NCI-H69 (cell line): ENCODE data around the gene CCDC28A.

Experiments
- DNase-seq: peaks from one replicate; lab custom pipeline; 2025; lab: John Stamatoyannopoulos, UW

Gene CCDC28A

DNA sequence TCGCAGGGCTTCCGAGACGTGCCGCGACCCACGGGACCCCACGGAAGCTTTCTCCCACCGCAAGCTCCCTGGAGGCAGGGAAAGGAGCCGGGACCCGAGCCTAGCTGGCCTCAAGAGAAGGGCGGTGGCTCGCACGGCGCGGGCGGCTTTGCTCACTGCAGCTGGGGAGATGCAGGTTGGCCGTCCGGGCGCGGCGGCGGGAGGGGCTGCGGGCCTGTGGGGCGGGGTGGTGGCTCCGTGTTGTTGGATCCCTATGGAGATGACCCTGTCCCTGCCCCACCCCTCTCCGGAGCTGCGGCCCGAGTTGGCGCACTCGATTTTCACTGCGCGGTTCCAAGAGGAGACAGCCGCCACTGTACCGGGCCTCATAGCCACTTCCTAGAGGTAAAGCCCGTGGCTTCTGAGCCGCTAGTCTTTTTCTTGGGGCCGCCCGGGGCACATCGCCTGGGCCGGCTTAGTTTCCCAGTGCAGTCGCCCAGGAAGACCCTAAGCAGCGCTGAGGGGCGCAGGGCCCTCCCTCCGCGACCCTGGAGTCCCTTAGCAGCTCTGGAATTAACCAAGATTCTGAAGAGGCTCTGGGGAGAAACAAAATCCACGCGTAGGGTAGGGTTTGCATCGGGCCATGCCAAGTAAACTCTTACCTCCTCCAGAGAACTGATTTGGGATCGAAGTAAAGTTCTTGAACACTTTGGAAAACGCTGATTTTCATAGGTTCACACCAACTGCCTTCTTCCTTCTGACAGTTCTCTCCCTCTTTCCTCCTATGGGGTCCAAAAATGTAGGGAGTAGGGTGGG, 22.4 kb downstream of the CCDC28A start, which contains the start of gene ECT2L:
Gene ECT2L (plus strand): TSS at position 279 of the 795 bp plus-strand sequence. CDS start 17,188 bp downstream, outside the sequence.
- peak; percentile 97 for DNase-seq

DNA sequence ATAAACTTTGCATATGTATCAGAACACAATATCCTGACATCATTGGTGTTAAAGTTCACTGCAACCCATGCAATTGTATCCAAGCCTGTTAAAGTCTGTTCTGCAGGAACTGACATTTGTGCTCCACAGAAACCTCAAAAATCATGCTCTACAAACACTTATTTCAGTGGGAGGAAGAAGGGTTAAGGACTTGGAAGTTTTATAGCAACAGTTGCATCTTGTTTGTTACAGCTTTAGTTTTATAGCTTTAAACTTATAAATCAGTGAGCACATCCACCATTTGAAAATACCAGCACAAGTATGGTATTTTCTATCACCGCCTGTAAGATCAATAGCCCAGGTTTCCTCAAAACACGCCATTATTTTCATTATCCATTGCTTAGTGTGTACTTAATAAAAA, 23.2 kb downstream of the CCDC28A start:
- peak; percentile 42 for DNase-seq

DNA sequence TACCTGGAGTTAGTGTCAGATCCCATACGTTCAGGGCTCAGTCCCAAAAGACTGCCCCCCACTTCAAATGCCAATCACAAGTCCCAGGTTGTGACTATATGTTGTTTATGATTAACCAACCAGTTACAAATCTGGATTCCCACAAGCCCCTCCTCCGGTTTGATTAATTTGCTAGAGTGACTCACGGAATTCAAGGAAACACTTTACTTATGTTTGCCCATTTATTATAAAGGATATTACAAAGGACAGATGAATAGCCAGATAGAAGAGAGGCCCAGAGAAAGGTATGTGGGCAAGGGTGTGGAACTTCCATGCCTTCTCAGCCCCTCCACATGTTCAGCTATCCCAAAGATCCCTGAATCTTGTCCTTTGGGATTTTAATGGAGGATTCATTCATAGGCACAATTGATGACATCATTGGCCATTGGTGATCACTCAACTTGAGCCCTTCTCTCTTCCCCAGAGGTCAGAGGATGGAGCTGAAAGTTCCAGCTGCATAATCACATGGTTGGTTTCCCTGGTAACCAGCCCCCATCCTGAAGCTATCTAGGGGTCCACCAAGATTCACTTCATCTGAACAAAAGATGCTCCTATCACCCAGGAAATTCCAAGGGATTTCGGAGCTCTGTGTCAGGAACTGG, 24.4 kb downstream of the CCDC28A start:
- DNase-seq: peak; percentile 57

DNA sequence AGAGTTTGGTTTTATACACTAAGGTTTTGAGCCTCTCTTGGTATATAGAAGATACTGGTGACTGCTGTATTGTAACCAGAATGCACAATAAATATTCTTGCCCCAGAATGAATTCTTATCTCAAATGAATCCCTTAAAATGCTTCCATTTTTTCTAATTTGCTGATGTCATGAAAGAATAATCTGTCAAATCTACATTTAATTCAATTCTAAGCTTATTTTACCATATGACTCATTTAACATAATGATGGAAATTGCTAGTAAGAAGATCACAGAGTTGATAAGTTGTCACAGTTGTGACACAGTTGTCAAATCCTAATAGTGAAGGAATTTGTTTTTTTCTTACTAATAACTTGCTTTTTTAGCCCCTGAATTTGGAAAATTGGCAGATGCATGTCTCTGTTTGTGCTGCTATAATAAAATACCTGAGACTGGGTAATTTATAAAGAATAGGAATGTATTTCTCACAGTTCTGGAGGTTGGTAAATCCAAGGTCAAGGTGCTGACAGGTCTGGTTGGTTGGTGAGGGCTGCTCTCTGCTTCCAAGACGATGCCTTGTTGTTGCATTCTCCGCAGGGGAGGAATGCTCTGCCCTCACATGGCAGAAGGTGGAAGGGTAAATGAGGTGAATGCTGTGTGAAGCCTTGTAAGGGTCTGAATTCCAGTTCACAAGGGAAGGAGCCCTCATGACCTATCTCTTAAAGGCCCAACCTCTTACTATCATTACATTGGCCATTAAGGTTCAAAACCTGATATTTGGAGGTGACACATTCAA, 27.0 kb downstream of the CCDC28A start:
- DNase-seq: peak; percentile 93

DNA sequence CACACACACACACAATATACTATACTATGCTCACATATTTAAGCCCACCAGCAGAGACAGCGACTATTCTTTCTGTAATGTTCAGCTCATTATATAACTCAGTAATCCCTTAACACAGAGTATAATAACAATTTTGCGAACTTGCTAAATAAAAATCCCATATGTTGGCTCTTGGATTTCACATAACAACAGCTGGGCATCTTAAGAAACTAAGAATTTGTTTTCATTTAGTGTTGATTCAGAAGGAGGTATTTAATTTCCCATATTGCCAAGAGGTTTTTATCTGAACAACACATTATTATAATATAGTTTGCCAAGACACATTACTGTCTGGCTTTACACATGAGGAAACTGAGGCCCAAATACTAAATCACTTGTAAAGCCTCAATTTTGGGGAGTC, 29.8 kb downstream of the CCDC28A start:
- DNase-seq: no peak

DNA sequence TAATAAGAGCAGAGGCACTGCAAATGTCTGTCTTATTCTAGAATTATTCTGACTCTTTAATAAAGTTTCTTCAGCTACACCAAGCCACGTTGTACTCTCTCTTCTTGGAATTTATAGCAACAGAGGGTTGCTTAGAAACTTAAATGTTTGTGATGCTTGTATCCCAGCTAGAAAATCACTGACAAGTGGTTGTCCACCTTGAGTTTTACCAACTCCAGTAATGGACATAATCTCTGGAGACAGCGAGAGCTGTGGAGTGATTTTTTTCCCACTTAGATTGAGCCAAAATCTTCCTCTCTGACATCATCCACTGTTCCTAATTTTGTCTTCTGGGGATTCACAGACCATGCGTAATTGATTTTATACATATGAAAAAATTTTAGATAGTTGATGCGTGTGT, 30.3 kb downstream of the CCDC28A start:
- no peak for DNase-seq

DNA sequence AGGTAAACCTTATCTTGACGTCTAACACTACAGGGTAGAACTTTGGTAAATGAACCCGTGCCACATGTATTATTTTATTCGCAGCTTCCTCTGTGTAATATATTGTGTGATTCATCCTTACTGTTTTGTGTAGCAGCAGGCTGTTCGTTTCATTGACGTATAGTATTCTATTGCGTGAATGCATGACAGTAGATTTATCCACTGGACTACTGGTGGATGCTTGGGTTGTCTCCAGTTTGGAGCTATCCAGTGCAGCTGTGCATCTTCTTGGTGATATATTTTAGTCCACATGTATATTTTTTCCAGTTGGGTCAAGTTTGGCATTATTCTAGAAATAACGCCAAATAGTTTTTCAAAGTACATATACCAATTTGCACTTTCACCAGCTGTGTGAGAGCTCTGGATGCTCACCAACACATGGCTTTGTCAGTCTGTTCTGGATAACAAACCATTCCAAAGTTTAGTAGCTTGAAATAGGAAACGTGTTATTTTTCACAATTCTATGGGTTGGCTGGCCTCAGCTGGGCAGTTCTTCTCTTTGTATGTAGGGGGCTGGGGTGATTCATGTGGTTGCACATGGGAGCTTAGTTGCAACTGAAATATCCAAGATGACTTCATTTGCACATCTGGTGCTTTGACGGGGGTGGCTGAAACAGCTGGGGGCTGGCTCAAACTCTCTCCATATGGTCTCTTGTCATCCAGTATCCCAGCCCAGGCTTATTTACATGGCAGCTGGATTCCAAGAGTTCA, 31.6 kb downstream of the CCDC28A start:
- DNase-seq: peak; percentile 79

DNA sequence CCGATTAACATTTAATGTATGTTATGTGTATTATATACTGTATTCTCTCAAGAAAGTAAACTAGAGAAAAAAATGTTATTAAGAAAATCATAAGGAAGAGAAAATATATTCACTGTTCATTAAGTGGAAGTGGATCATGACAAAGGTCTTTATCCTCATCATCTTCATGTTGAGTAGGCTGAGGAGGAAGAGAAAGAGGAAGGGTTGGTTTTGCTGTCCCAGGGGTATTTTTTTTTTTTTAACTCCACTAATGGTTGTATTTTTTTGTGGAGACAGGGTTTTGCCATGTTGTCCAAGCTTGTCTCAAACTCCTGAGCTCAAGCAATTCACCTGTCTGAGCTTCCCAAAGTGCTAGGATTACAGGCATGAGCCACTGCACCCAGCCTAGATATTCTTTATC, 33.3 kb downstream of the CCDC28A start:
- no peak for DNase-seq

DNA sequence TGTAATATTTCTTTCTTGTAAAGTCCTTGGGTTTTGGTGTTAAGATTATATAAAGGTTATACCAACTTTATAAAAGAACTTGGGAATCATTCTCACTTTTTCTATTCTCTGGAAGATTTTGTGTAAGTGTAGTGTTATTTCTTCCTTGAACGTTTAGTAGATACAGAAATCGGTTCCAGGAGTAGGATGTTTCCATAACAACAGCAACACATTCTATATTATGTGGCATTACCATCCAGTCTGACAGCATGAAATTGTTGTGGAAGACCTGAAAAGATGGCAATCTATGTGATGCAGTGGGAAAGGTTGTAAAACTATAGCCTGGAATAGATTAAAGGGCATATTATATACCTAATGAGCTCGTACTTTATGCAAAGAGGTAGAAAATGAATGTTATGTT, 36.1 kb downstream of the CCDC28A start:
- no peak for DNase-seq

DNA sequence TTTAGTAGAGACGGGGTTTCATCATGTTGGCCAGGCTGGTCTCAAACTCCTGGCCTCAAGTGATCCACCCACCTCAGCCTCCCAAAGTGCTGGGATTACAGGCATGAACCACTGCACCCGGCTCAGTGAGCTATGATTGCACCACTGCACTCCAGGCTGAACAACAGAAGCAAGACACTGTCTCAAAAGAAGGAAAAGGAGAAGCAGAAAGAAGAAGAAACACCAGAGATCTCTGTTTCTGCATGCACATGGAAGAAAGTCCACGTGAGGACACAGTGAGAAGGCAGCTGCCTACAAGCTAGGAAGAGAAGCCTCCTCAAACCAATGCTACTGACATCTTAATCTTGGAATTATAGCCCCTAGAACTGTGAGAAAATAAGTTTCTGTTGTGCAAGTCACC, 38.3 kb downstream of the CCDC28A start:
- DNase-seq: no peak

DNA sequence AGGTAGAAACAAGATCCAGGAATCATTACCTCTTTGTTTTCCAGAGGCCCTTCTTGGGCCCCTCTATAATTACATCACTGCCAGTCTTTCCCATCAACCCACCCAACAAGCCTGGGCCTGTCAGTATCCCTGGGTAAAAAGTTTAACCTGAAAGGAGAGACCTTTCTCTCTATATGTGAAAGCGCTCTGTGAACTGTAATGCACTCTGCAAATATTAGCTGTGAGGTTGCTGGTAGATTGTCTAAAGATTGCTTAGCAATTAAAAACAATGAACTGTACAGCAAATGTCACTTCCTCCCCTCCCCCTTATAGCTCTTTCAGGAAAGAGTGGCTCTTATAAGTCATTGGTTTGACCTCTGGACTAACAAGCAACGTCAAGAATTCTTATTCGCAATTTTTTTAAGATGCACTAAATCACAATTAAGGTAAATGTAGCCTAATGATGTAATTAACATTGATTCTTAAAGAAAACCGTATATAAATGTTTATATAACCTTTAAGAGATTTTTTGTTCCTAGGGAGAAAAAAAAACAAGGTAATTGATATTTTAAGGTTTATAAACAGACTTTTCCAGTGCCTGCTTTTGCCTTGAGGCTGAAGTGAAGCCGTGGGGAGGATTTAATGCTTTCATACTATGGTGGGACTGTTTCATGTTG, 40.7 kb downstream of the CCDC28A start:
- peak; percentile 100 for DNase-seq

DNA sequence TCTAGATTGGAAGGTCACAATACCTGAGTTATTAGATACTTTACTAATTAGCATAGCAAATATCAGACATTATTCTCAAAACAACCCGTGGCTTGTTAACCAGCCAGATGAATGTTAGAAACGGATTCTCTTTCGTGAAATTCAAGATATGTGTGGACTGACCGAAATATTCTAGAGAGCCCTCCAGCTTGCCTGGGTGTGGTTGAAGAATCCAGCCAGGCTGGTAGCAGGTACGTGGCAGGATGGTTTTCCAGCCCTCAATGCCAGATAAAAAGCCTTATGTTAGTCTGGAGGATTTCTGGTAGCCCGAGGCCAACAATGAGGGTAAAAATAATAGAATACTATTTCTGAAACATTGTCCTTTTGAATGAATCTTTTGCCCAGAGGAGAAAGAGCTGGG, 41.7 kb downstream of the CCDC28A start:
- DNase-seq: peak; percentile 97

DNA sequence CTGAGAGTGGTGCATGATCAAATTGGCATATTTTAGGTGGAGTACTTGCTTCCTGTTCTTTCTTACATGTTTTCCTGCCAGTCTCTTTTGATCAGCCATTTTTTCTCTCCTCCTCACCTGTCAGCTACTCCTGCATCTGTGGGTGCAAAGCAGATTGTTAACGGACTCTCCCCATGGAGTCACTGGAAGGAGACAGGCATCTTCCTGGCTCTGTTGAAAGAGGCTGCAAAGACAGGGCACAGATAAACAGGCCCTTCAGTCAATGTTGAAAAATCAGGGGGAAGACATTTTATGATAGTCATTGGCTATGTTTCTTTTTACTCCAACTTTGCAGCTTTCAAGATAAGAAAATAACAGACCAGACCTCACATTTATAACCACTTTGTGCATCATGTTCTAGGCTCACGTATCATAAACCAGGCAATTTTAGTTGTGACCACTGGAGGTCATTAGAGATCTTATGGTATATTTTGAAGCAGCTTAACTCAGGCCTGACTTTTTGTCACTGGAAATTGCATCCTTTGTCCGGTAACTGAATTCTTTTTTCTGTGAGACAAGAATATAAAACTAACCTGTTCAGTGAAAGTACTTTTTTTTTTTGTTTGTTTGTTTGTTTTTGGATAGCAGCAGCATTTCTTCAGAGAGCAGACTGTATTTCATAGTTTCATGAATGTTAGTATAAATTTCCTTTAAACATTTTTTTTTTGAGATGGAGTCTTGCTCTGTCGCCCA, 42.4 kb downstream of the CCDC28A start:
- DNase-seq: peak; percentile 92

DNA sequence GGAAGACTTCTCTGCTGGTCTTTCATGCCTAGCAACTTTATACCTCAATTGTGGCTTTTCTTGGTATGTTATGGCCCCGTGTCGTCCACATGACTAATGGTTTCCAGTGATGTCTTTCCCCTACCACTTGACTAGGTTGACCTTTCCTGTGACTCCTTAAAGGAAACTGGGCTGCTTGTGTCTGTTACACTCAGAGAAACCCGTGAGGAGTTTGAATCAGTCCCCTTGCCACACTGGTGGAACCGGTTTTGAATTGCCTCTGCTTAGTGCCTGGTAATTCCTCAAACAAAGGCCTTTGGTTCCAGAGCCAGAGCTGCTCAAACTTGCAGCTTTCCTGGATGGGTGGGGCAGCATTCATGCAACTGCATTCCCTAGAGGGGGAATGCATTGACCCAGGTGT, 44.2 kb downstream of the CCDC28A start:
- peak; percentile 89 for DNase-seq

DNA sequence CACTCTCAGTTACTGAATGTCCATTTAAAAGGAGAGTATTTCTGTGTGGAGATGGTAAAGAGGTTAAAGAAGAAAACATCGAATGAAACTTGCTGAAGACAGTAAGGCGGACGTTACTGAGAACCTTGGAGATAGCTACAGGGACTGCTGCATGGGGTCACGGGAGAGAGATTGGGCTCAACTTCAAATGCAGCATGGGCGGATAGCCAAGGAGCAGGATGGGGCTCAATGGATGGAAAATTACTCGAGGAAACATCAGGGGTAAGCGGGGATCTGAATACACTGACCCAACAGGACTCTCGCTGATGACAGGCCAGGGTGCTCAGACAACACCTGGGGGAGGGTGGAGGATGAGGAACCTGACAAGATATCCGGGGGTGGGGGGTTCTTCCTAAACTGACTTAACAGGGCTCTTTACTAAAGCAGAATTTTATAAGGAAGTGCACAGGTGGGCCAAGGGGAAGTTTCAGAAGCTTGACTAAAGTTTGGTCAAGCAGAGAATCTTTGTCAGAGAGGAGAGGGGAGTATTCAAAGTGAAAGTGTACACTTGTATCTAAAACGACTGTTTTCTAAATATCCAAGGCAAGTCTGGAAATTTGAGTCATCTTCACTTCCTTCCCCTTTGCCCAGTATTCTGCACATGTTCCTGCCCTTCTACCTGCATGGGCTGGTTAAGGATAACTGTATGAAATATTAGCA, 45.1 kb downstream of the CCDC28A start:
- peak; percentile 57 for DNase-seq

DNA sequence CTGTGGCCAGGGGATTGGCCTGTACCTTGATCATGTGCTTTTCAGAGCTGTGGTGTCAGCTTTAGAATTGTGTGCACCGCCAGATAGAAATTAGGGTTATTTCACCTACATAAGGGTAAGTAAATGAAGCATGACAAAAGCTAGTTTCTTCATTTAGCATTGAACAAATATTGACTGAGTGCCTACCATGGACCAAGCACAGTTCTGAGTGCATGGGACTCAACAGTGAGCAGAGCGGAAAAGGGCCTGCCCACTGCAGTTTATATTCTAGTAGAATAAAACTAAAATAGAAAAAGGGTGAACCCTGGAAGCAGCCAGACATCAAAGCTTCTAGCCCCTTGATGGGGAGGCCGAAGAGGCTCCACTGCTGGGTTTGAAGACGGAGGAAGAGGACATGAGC, 48.0 kb downstream of the CCDC28A start:
- DNase-seq: peak; percentile 92

DNA sequence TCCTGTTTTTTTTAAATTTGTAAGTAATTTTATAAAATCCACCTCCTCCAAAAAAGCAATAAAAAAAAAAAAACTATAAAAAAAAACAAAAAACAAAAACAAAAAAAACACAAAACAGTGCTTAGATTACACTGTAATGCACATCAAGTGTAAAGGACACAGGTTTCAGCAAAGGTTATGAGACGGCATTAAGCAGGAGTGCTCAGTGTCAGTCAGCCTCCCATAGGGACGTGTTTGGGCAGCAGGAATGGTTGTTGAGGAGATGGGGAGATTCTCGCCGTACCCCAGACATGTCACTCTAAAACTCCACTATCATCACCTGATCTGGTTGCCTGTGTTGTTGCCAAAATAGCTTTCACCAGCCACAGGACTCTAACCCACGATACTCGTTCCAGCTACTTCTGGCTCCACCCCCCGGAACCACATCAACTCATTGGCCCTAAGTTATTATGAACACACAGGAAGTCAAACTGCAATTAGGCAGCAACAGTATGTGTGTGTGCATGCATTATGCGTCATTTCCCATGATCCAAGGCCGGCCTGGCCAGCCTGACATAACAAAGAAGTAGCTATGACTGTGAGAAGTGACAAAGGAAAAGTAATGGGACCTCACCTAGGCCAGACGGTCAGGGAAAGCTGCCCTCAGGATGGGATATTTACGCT, 51.0 kb downstream of the CCDC28A start:
- peak; percentile 26 for DNase-seq

DNA sequence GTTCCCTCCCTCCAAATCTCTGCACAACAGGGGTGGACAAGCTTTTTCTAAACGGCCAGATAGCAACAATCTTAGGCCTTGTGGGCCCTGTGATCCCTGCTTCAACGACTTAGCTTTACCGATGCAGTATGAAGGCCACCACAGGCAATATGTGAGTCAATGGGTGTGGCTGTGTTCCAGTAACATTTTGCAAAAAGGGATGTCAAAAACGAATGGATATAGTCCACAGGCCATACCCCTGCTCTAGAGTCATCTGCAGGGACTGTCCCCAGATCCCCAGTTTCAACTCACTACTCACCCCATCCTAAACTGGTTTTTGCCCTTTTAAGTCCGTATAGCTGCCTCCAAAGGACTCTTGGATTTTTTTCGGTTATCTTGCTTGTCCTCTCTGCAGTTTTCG, 56.7 kb downstream of the CCDC28A start:
- DNase-seq: no peak

DNA sequence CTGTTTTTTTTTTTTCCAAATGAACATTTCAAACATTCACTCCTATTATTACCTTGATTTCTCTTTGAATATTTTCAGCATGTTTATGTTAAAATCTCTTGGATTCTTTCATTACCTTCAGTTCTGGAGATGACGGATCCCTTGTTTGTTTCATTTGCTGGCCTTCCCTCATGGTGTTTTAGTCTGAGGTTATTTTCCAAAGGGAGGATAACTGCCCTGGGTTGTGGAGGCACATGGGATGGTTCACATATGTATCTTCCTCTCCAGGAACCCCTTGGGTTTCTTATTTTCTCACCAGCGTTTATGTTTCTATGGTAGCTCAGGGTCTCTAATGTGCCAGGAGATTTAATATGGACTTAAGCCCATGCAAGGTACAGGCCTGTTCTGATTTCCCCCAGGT, 58.6 kb downstream of the CCDC28A start:
- no peak for DNase-seq
